ENCODE data around the gene FAM13A. TPM values are rescaled to one million over a fixed set of nuclear protein-coding genes. Genes with fewer than 3 reads are reported as not detected.

The FAM13A gene
- total RNA-seq, 4 donors from 2014 or later: 58.6 to 365 (median 71.2) TPM

- WGBS: 94% methylated on average over 5 of the region's 5 CpGs
- DNase-seq (ENCODE audit: low spot score in 2 of 2): no peak
- Histone ChIP-seq H3K4me1 (no peaks in the 10 kb centered on the region), H3K27ac (no peak overlapping the region), H3K9me3 (no peaks in the 10 kb centered on the region), H3K4me3 (no peak overlapping the region), H3K27me3 (no peaks in the 10 kb centered on the region), H3K36me3 (peaks cover 66% of the 10 kb centered on the region)
- TF ChIP-seq POLR2AphosphoS5 (IDR thresholded peaks at IDR 0.05): no peak
- no peak for TF ChIP-seq EP300 (IDR thresholded peaks at IDR 0.05)
- no peak for TF ChIP-seq POLR2A (IDR thresholded peaks at IDR 0.05)
- TF ChIP-seq CTCF (IDR thresholded peaks at IDR 0.05): no peak
These were observed 326.2 kb downstream of the FAM13A start for GRCh38 chr4:88730811-88731210.

GRCh38 chr4:88729146-88729760 is 327.7 kb downstream of the FAM13A start:
- peaks cover 71% of the 10 kb centered on the region for H3K36me3 ChIP-seq
- WGBS: 84% methylated on average over 6 of the region's 6 CpGs

GRCh38 chr4:88728146-88728545 is 328.8 kb downstream of the FAM13A start:
- Histone ChIP-seq H3K36me3 (peaks cover 75% of the 10 kb centered on the region), H3K27ac (no peak overlapping the region), H3K27me3 (no peaks in the 10 kb centered on the region), H3K4me1 (no peaks in the 10 kb centered on the region), H3K9me3 (no peaks in the 10 kb centered on the region), H3K4me3 (no peak overlapping the region)
- 71% methylated on average over 6 of the region's 6 CpGs for WGBS
- TF ChIP-seq POLR2A (IDR thresholded peaks at IDR 0.05): no peak
- TF ChIP-seq CTCF (IDR thresholded peaks at IDR 0.05): no peak
- TF ChIP-seq POLR2AphosphoS5 (IDR thresholded peaks at IDR 0.05): no peak
- TF ChIP-seq EP300 (IDR thresholded peaks at IDR 0.05): no peak
- DNase-seq (ENCODE audit: low spot score in 2 of 2): no peak

More at GRCh38 chr4:88729146-88729760, 327.7 kb downstream of the FAM13A start:
- no peak for DNase-seq (ENCODE audit: low spot score in 2 of 2)
- H3K4me1 ChIP-seq: no peaks in the 10 kb centered on the region
- H3K27me3 ChIP-seq: no peaks in the 10 kb centered on the region
- H3K9me3 ChIP-seq: no peaks in the 10 kb centered on the region
- TF ChIP-seq EP300 (IDR thresholded peaks at IDR 0.05): no peak
- H3K4me3 ChIP-seq: no peak overlapping the region
- H3K27ac ChIP-seq: no peak overlapping the region

- Histone ChIP-seq H3K36me3 (peaks cover 73% of the 10 kb centered on the region), H3K27ac (no peak overlapping the region)
These were observed 331.0 kb downstream of the FAM13A start for GRCh38 chr4:88725986-88726385.

GRCh38 chr4:88725143-88725542 is 331.8 kb downstream of the FAM13A start:
- 85% methylated on average over 4 of the region's 4 CpGs for WGBS
- no peaks in the 10 kb centered on the region for H3K27me3 ChIP-seq
- peaks cover 11% of the 10 kb centered on the region for H3K4me1 ChIP-seq
- DNase-seq (ENCODE audit: low spot score in 2 of 2): no peak
- TF ChIP-seq POLR2AphosphoS5 (IDR thresholded peaks at IDR 0.05): no peak
- TF ChIP-seq POLR2A (IDR thresholded peaks at IDR 0.05): no peak
- no peak for TF ChIP-seq EP300 (IDR thresholded peaks at IDR 0.05)
- TF ChIP-seq CTCF (IDR thresholded peaks at IDR 0.05): no peak
- H3K4me3 ChIP-seq: no peak overlapping the region
- no peak overlapping the region for H3K27ac ChIP-seq
- H3K36me3 ChIP-seq: peaks cover 70% of the 10 kb centered on the region
- H3K9me3 ChIP-seq: no peaks in the 10 kb centered on the region

More at GRCh38 chr4:88725986-88726385, 331.0 kb downstream of the FAM13A start:
- no peak overlapping the region for H3K4me3 ChIP-seq
- TF ChIP-seq POLR2AphosphoS5 (IDR thresholded peaks at IDR 0.05) (no peak), EP300 (IDR thresholded peaks at IDR 0.05) (no peak), POLR2A (IDR thresholded peaks at IDR 0.05) (no peak), CTCF (IDR thresholded peaks at IDR 0.05) (no peak)
- H3K4me1 ChIP-seq: peaks cover 5% of the 10 kb centered on the region
- no peaks in the 10 kb centered on the region for H3K9me3 ChIP-seq
- no peak for DNase-seq (ENCODE audit: low spot score in 2 of 2)
- 75% methylated on average over 2 of the region's 2 CpGs for WGBS
- no peaks in the 10 kb centered on the region for H3K27me3 ChIP-seq

GRCh38 chr4:88724406-88724805 is 332.6 kb downstream of the FAM13A start:
- peaks cover 66% of the 10 kb centered on the region for H3K36me3 ChIP-seq

More at GRCh38 chr4:88724406-88724805, 332.6 kb downstream of the FAM13A start:
- whole genome bisulfite sequencing: 86% methylated on average over 2 of the region's 2 CpGs
- H3K4me3 ChIP-seq: no peak overlapping the region
- TF ChIP-seq EP300 (IDR thresholded peaks at IDR 0.05): no peak
- TF ChIP-seq POLR2AphosphoS5 (IDR thresholded peaks at IDR 0.05): no peak
- no peak for TF ChIP-seq CTCF (IDR thresholded peaks at IDR 0.05)
- no peak for TF ChIP-seq POLR2A (IDR thresholded peaks at IDR 0.05)
- no peaks in the 10 kb centered on the region for H3K9me3 ChIP-seq
- no peaks in the 10 kb centered on the region for H3K27me3 ChIP-seq
- no peak overlapping the region for H3K27ac ChIP-seq
- peaks cover 11% of the 10 kb centered on the region for H3K4me1 ChIP-seq
- DNase-seq (ENCODE audit: low spot score in 2 of 2): no peak

Measured in suprapubic skin (tissue), 4 donors.